GM23338 (cell line): ENCODE results near the gene IFI6. TPM values are rescaled to one million over a fixed set of nuclear protein-coding genes. Genes with fewer than 3 reads are reported as not detected.

ENCODE experiments used
- ATAC-seq: fragments of 200-7000 bp; cut with Tn5 transposase; 3 replicates; pipeline ENCODE4 v1.9.1; 2020
- DNase-seq: peaks from one replicate; pipeline ENCODE4 v3.0.0-alpha.2; 2015; ENCODE audit warnings: low spot score
- H2AFZ ChIP-seq: fragments of 200-600 bp; sonication (generic); 2 replicates; pipeline ENCODE4 v1.8.0; 2016; ENCODE audit warnings: antibody characterized with exemption, mild to moderate bottlenecking, moderate library complexity
- H3F3A ChIP-seq: fragments of 200-600 bp; sonication (generic); replicated peaks from 2 replicates; pipeline ENCODE4 v1.8.0; 2017; ENCODE audit warnings: antibody characterized with exemption, mixed run types, low read depth
- H3K27ac ChIP-seq: fragments of 200-600 bp; sonication (generic); 2 replicates; pipeline ENCODE4 v1.6.1; 2016; ENCODE audit warnings: low read depth
- H3K27me3 ChIP-seq: fragments of 200-600 bp; sonication (generic); 2 replicates; pipeline ENCODE4 v1.8.0; 2016; ENCODE audit warnings: mild to moderate bottlenecking, mixed run types, moderate library complexity; ENCODE audit not compliant: insufficient read depth
- H3K36me3 ChIP-seq: fragments of 200-600 bp; sonication (generic); 2 replicates; pipeline ENCODE4 v1.8.0; 2016; ENCODE audit warnings: mild to moderate bottlenecking; ENCODE audit not compliant: insufficient read depth
- H3K4me1 ChIP-seq: fragments of 200-600 bp; sonication (generic); 2 replicates; pipeline ENCODE4 v1.8.0; 2016; ENCODE audit warnings: mild to moderate bottlenecking, moderate library complexity; ENCODE audit not compliant: insufficient read depth
- H3K4me2 ChIP-seq: fragments of 200-600 bp; sonication (generic); 2 replicates; pipeline ENCODE4 v1.7.1; 2017; ENCODE audit warnings: mixed run types
- H3K4me3 ChIP-seq: fragments of 200-600 bp; sonication (generic); 2 replicates; pipeline ENCODE4 v1.6.1; 2016; ENCODE audit warnings: mixed run types
- H3K79me2 ChIP-seq: fragments of 200-600 bp; sonication (generic); replicated peaks from 2 replicates; pipeline ENCODE4 v1.8.0; 2017; ENCODE audit warnings: mild to moderate bottlenecking; ENCODE audit not compliant: insufficient read depth
- H3K9me2 ChIP-seq: fragments of 200-600 bp; sonication (generic); 2 replicates; pipeline ENCODE4 v1.8.0; 2017; ENCODE audit not compliant: insufficient read depth
- H4K20me1 ChIP-seq: fragments of 200-600 bp; sonication (generic); replicated peaks from 2 replicates; pipeline ENCODE4 v1.8.0; 2017; ENCODE audit warnings: mild to moderate bottlenecking; ENCODE audit not compliant: insufficient read depth
- H3K27ac Mint-ChIP-seq: 2 replicates; pipeline ENCODE4 v1.8.0; 2020; ENCODE audit warnings: inconsistent platforms, mild to moderate bottlenecking, moderate library complexity, mixed read lengths
- H3K27me3 Mint-ChIP-seq: 3 replicates; pipeline ENCODE4 v1.8.0; 2022; ENCODE audit warnings: low read depth, mild to moderate bottlenecking, moderate library complexity, mixed read lengths, inconsistent platforms; ENCODE audit not compliant: insufficient read depth, poor library complexity
- H3K36me3 Mint-ChIP-seq: 3 replicates; pipeline ENCODE4 v1.8.0; 2021; ENCODE audit warnings: low read depth, mild to moderate bottlenecking, inconsistent platforms, moderate library complexity, mixed read lengths
- H3K4me1 Mint-ChIP-seq: 3 replicates; pipeline ENCODE4 v1.8.0; 2020; ENCODE audit warnings: mild to moderate bottlenecking, inconsistent platforms, mixed read lengths
- H3K4me3 Mint-ChIP-seq: 3 replicates; pipeline ENCODE4 v1.8.0; 2021; ENCODE audit warnings: moderate library complexity, mild to moderate bottlenecking, inconsistent platforms, mixed read lengths
- H3K9me3 Mint-ChIP-seq: 3 replicates; pipeline ENCODE4 v1.8.0; 2020; ENCODE audit warnings: moderate library complexity, mild to moderate bottlenecking, inconsistent platforms, mixed read lengths
- CREB1 ChIP-seq: fragments of 250-450 bp; sonication (Bioruptor Pico); IDR thresholded peaks from 2 replicates; pipeline ENCODE4 v1.5.0; 2020; ENCODE audit warnings: low read depth, mild to moderate bottlenecking, moderate library complexity
- EZH2 ChIP-seq: fragments of 200-600 bp; sonication (generic); IDR thresholded peaks from one replicate; pipeline ENCODE4 v1.8.0; 2017; ENCODE audit warnings: antibody characterized with exemption, mild to moderate bottlenecking, low read depth; ENCODE audit not compliant: unreplicated experiment
- EZH2phosphoT487 ChIP-seq: fragments of 200-600 bp; sonication (generic); IDR thresholded peaks from one replicate; pipeline ENCODE4 v1.8.1; 2018; ENCODE audit warnings: antibody characterized with exemption; ENCODE audit not compliant: unreplicated experiment
- JUNB ChIP-seq: IDR thresholded peaks from one replicate; pipeline ENCODE4 v1.6.1; 2016; ENCODE audit warnings: antibody characterized with exemption; ENCODE audit not compliant: unreplicated experiment
- NANOG ChIP-seq: IDR thresholded peaks from 2 replicates; pipeline ENCODE4 v1.6.1; 2016; ENCODE audit warnings: antibody characterized with exemption, borderline replicate concordance
- POLR2AphosphoS5 ChIP-seq: IDR thresholded peaks from 2 replicates; pipeline ENCODE4 v1.6.1; 2016; ENCODE audit warnings: antibody characterized with exemption, low read depth
- STAT1 ChIP-seq: IDR thresholded peaks from one replicate; pipeline ENCODE4 v1.6.1; 2016; ENCODE audit warnings: antibody characterized with exemption; ENCODE audit not compliant: unreplicated experiment
- ZNF114 ChIP-seq: fragments of 250-450 bp; sonication (Bioruptor Pico); IDR thresholded peaks from 2 replicates; pipeline ENCODE4 v1.5.0; 2020; ENCODE audit warnings: mild to moderate bottlenecking, moderate library complexity
- ZNF331 ChIP-seq: fragments of 250-450 bp; sonication (Bioruptor Pico); IDR thresholded peaks from 2 replicates; pipeline ENCODE4 v1.5.0; 2020; ENCODE audit warnings: low read depth, mild to moderate bottlenecking, moderate library complexity
- polyA plus RNA-seq: library from polyadenylated mRNA; unstranded; fragments of >200 nt; fragmentation: Nextera tagmentation; extraction: Ambion mirVana; gene quantifications from 2 replicates; pipeline ENCODE4 v1.2.1, GENCODE V29; 2016
- total RNA-seq: library from RNA; depleted of rRNA; stranded (reverse); fragments of >200 nt; shearing (Covaris generic); gene quantifications from 2 replicates; pipeline ENCODE4 v1.2.3, GENCODE V29; 2014
- TF ChIP-seq, protein P1 (sequence below), 2 experiments: fragments of 200-600 bp in 1 of 2; sonication (generic) in 1 of 2; conservative IDR thresholded peaks; 2 replicates each; pipeline versions ENCODE4 v1.5.1 to v1.6.1; 2016 to 2017; ENCODE audit warnings: antibody characterized with exemption in 2 of 2, low read depth in 2 of 2, mild to moderate bottlenecking in 2 of 2, moderate library complexity in 1 of 2
- TF ChIP-seq, protein P2 (sequence below): fragments of 250-450 bp; sonication (Bioruptor Pico); IDR thresholded peaks from 2 replicates; pipeline ENCODE4 v1.5.0; 2020; ENCODE audit warnings: mild to moderate bottlenecking, moderate library complexity
- TF ChIP-seq, protein P3 (sequence below): IDR thresholded peaks from 2 replicates; pipeline ENCODE4 v1.6.1; 2016; ENCODE audit warnings: antibody characterized with exemption
- TF ChIP-seq, protein P4 (sequence below): IDR thresholded peaks from one replicate; pipeline ENCODE4 v1.6.1; 2018; ENCODE audit warnings: antibody characterized with exemption; ENCODE audit not compliant: unreplicated experiment

Gene IFI6
- total and polyA plus RNA-seq, 2 experiments from 2014 or later: 6.3 to 16.0 TPM

DNA sequence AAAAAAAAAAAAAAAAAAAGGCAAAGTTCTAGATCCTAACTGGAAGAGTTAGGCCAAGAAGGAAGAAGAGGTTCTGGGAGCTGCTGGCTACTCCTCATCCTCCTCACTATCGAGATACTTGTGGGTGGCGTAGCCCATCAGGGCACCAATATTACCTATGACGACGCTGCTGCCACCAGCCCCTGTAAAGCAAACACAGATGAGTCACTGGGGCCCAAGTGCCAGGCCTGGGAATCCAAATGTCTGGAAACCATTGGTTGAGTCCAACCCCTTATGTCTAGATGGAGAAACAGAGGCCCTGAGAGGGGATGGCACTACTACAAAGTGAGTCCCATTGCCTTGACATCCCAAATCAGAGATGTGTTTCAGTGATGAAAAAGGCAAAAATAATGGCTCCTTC, 5.7 kb downstream of the IFI6 start:
- 0 out of 2 replicates have a peak, but pooled peaks cover 4% of the 10 kb centered on the region for H3F3A ChIP-seq
- H3K36me3 ChIP-seq: no peaks in the 10 kb centered on the region
- no peak overlapping the region for H3K4me3 ChIP-seq
- Mint-ChIP-seq H3K27ac (no peak overlapping the region), H3K4me3 (no peak overlapping the region), H3K36me3 (no peaks in the 10 kb centered on the region), H3K9me3 (no peaks in the 10 kb centered on the region), H3K27me3 (peaks cover 13% of the 10 kb centered on the region), H3K4me1 (peaks cover 17% of the 10 kb centered on the region)
- no peaks in the 10 kb centered on the region for H3K79me2 ChIP-seq
- H3K4me2 ChIP-seq: no peak overlapping the region
- no peak for TF ChIP-seq EZH2
- TF ChIP-seq CREB1 (CRISPR knock-in tag): no peak
- TF ChIP-seq, protein P1, sequence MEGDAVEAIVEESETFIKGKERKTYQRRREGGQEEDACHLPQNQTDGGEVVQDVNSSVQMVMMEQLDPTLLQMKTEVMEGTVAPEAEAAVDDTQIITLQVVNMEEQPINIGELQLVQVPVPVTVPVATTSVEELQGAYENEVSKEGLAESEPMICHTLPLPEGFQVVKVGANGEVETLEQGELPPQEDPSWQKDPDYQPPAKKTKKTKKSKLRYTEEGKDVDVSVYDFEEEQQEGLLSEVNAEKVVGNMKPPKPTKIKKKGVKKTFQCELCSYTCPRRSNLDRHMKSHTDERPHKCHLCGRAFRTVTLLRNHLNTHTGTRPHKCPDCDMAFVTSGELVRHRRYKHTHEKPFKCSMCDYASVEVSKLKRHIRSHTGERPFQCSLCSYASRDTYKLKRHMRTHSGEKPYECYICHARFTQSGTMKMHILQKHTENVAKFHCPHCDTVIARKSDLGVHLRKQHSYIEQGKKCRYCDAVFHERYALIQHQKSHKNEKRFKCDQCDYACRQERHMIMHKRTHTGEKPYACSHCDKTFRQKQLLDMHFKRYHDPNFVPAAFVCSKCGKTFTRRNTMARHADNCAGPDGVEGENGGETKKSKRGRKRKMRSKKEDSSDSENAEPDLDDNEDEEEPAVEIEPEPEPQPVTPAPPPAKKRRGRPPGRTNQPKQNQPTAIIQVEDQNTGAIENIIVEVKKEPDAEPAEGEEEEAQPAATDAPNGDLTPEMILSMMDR (conservative IDR thresholded peaks at IDR 0.05; ENCODE audit: low read depth in 2 of 2): no peak
- no peak for TF ChIP-seq STAT1
- TF ChIP-seq, protein P2, sequence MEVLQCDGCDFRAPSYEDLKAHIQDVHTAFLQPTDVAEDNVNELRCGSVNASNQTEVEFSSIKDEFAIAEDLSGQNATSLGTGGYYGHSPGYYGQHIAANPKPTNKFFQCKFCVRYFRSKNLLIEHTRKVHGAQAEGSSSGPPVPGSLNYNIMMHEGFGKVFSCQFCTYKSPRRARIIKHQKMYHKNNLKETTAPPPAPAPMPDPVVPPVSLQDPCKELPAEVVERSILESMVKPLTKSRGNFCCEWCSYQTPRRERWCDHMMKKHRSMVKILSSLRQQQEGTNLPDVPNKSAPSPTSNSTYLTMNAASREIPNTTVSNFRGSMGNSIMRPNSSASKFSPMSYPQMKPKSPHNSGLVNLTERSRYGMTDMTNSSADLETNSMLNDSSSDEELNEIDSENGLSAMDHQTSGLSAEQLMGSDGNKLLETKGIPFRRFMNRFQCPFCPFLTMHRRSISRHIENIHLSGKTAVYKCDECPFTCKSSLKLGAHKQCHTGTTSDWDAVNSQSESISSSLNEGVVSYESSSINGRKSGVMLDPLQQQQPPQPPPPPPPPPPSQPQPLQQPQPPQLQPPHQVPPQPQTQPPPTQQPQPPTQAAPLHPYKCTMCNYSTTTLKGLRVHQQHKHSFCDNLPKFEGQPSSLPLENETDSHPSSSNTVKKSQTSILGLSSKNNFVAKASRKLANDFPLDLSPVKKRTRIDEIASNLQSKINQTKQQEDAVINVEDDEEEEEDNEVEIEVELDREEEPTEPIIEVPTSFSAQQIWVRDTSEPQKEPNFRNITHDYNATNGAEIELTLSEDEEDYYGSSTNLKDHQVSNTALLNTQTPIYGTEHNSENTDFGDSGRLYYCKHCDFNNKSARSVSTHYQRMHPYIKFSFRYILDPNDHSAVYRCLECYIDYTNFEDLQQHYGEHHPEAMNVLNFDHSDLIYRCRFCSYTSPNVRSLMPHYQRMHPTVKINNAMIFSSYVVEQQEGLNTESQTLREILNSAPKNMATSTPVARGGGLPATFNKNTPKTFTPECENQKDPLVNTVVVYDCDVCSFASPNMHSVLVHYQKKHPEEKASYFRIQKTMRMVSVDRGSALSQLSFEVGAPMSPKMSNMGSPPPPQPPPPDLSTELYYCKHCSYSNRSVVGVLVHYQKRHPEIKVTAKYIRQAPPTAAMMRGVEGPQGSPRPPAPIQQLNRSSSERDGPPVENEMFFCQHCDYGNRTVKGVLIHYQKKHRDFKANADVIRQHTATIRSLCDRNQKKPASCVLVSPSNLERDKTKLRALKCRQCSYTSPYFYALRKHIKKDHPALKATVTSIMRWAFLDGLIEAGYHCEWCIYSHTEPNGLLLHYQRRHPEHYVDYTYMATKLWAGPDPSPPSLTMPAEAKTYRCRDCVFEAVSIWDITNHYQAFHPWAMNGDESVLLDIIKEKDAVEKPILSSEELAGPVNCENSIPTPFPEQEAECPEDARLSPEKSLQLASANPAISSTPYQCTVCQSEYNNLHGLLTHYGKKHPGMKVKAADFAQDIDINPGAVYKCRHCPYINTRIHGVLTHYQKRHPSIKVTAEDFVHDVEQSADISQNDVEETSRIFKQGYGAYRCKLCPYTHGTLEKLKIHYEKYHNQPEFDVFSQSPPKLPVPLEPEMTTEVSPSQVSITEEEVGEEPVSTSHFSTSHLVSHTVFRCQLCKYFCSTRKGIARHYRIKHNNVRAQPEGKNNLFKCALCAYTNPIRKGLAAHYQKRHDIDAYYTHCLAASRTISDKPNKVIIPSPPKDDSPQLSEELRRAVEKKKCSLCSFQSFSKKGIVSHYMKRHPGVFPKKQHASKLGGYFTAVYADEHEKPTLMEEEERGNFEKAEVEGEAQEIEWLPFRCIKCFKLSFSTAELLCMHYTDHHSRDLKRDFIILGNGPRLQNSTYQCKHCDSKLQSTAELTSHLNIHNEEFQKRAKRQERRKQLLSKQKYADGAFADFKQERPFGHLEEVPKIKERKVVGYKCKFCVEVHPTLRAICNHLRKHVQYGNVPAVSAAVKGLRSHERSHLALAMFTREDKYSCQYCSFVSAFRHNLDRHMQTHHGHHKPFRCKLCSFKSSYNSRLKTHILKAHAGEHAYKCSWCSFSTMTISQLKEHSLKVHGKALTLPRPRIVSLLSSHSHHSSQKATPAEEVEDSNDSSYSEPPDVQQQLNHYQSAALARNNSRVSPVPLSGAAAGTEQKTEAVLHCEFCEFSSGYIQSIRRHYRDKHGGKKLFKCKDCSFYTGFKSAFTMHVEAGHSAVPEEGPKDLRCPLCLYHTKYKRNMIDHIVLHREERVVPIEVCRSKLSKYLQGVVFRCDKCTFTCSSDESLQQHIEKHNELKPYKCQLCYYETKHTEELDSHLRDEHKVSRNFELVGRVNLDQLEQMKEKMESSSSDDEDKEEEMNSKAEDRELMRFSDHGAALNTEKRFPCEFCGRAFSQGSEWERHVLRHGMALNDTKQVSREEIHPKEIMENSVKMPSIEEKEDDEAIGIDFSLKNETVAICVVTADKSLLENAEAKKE (CRISPR knock-in tag): no peak
- TF ChIP-seq ZNF331: no peak
- TF ChIP-seq, protein P3, sequence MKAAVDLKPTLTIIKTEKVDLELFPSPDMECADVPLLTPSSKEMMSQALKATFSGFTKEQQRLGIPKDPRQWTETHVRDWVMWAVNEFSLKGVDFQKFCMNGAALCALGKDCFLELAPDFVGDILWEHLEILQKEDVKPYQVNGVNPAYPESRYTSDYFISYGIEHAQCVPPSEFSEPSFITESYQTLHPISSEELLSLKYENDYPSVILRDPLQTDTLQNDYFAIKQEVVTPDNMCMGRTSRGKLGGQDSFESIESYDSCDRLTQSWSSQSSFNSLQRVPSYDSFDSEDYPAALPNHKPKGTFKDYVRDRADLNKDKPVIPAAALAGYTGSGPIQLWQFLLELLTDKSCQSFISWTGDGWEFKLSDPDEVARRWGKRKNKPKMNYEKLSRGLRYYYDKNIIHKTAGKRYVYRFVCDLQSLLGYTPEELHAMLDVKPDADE: no peak
- no peak for TF ChIP-seq NANOG
- TF ChIP-seq ZNF114 (CRISPR knock-in tag): no peak
- TF ChIP-seq POLR2AphosphoS5: no peak
- TF ChIP-seq, protein P4, sequence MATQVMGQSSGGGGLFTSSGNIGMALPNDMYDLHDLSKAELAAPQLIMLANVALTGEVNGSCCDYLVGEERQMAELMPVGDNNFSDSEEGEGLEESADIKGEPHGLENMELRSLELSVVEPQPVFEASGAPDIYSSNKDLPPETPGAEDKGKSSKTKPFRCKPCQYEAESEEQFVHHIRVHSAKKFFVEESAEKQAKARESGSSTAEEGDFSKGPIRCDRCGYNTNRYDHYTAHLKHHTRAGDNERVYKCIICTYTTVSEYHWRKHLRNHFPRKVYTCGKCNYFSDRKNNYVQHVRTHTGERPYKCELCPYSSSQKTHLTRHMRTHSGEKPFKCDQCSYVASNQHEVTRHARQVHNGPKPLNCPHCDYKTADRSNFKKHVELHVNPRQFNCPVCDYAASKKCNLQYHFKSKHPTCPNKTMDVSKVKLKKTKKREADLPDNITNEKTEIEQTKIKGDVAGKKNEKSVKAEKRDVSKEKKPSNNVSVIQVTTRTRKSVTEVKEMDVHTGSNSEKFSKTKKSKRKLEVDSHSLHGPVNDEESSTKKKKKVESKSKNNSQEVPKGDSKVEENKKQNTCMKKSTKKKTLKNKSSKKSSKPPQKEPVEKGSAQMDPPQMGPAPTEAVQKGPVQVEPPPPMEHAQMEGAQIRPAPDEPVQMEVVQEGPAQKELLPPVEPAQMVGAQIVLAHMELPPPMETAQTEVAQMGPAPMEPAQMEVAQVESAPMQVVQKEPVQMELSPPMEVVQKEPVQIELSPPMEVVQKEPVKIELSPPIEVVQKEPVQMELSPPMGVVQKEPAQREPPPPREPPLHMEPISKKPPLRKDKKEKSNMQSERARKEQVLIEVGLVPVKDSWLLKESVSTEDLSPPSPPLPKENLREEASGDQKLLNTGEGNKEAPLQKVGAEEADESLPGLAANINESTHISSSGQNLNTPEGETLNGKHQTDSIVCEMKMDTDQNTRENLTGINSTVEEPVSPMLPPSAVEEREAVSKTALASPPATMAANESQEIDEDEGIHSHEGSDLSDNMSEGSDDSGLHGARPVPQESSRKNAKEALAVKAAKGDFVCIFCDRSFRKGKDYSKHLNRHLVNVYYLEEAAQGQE: no peak
- no peak for TF ChIP-seq JUNB
- TF ChIP-seq EZH2phosphoT487: no peak
- H3K4me1 ChIP-seq: peaks cover 7% of the 10 kb centered on the region; the same call in 1 of the 2 replicates
- H3K27ac ChIP-seq: no peak overlapping the region
- no peak for ATAC-seq
- no peaks in the 10 kb centered on the region for H4K20me1 ChIP-seq
- H3K27me3 ChIP-seq: peaks cover 11% of the 10 kb centered on the region
- no peak overlapping the region for H2AFZ ChIP-seq
- DNase-seq: no peak
- H3K9me2 ChIP-seq: no peaks in the 10 kb centered on the region
